Epithelial cell of proximal tubule (primary cell): Measurements from ENCODE around the gene PNCK. TPM values are rescaled to one million over a fixed set of nuclear protein-coding genes. Genes with fewer than 3 reads are reported as not detected.
A peak's percentile ranks its signal among the peaks of the same experiment; 100 is the strongest.

ENCODE experiments used
- DNase-seq: peaks from one replicate; pipeline ENCODE4 v3.0.0-alpha.2; 2011; ENCODE audit warnings: low read depth
- H3K4me3 ChIP-seq: 2 replicates; pipeline ENCODE4 v1.5.1; 2011; ENCODE audit warnings: low read depth, mild to moderate bottlenecking, low read length
- CTCF ChIP-seq: conservative IDR thresholded peaks from 2 replicates; pipeline ENCODE4 v1.5.1; 2012; ENCODE audit warnings: low read depth, mild to moderate bottlenecking, low read length
- total RNA-seq: library from RNA; depleted of rRNA; stranded (reverse); fragments of >200 nt; gene quantifications from 2 replicates; pipeline ENCODE4 v1.2.3, GENCODE V29; 2015

The PNCK gene
- total RNA-seq, 1 donor from 2014 or later, result 0.86 TPM

GRCh38 chrX:153662266-153662665 lies 11.3 kb downstream of the PNCK start:
- no peak for DNase-seq
- H3K4me3 ChIP-seq, result no peak overlapping the region
- TF ChIP-seq CTCF, result peak; percentile 49

- no peak overlapping the region for H3K4me3 ChIP-seq
- DNase-seq, result no peak
- no peak for TF ChIP-seq CTCF
Measured at GRCh38 chrX:153659268-153659667, 14.3 kb downstream of the PNCK start.

GRCh38 chrX:153657161-153657560 lies 16.5 kb downstream of the PNCK start:
- DNase-seq, result no peak
- no peak overlapping the region for H3K4me3 ChIP-seq
- no peak for TF ChIP-seq CTCF

GRCh38 chrX:153653556-153653955 lies 20.1 kb downstream of the PNCK start:
- no peak overlapping the region for H3K4me3 ChIP-seq
- DNase-seq, result no peak
- TF ChIP-seq CTCF, result no peak

GRCh38 chrX:153651540-153652079 lies 22.0 kb downstream of the PNCK start:
- no peak for DNase-seq
- H3K4me3 ChIP-seq, result no peak overlapping the region
- TF ChIP-seq CTCF, result peak; percentile 42

GRCh38 chrX:153650959-153651358 lies 22.7 kb downstream of the PNCK start:
- no peak overlapping the region for H3K4me3 ChIP-seq
- DNase-seq, result no peak
- TF ChIP-seq CTCF, result no peak
